IMR-90 (cell line): Measurements from ENCODE around the gene PALLD. TPM values are rescaled to one million over a fixed set of nuclear protein-coding genes. Genes with fewer than 3 reads are reported as not detected.

Experiments
- ATAC-seq: fragments of 200-7000 bp; cut with Tn5 transposase; 2 replicates; pipeline ENCODE4 v1.9.1; 2020; ENCODE audit warnings: low read depth, mild to moderate bottlenecking, moderate library complexity
- BruUV-seq: library from RNA; stranded (reverse); fragments of 400-500 nt; replicated peaks from 2 replicates; lab custom pipeline; 2021; lab: Mats Ljungman, UMichigan
- CTCF ChIA-PET: fragments of 300-600 bp; formaldehyde crosslinking; extraction: SDS; loops from one replicate; lab custom pipeline; 2021; ENCODE audit warnings: antibody characterized with exemption; lab: Yijun Ruan, JAX
- POLR2A ChIA-PET: fragments of 300-600 bp; sonication (Branson Sonifier 250); formaldehyde crosslinking; loops from one replicate; lab custom pipeline; 2022; ENCODE audit warnings: antibody characterized with exemption; ENCODE audit not compliant: unreplicated experiment; lab: Charles Lee
- DNase-seq: peaks from one replicate; pipeline ENCODE4 v3.0.0; 2013
- H2AFZ ChIP-seq: replicated peaks from 2 replicates; pipeline ENCODE3; 2013; ENCODE audit warnings: low read length, mild to moderate bottlenecking; ENCODE audit not compliant: poor library complexity
- H2AK5ac ChIP-seq: 2 replicates; pipeline ENCODE4 v1.6.1; 2013; ENCODE audit warnings: low read depth, low read length, inconsistent platforms
- H2AK9ac ChIP-seq: replicated peaks from 2 replicates; pipeline ENCODE3; 2013; ENCODE audit warnings: mild to moderate bottlenecking, low read depth, low read length, moderate library complexity; ENCODE audit not compliant: poor library complexity
- H2BK120ac ChIP-seq: 2 replicates; pipeline ENCODE4 v1.6.1; 2013; ENCODE audit warnings: low read depth, low read length, inconsistent platforms
- H2BK15ac ChIP-seq: 3 replicates; pipeline ENCODE4 v1.6.1; 2013; ENCODE audit warnings: low read depth, low read length, inconsistent platforms
- H2BK20ac ChIP-seq: 2 replicates; pipeline ENCODE4 v1.6.1; 2013; ENCODE audit warnings: low read depth, mild to moderate bottlenecking, inconsistent platforms, low read length, moderate library complexity
- H2BK5ac ChIP-seq: 2 replicates; pipeline ENCODE4 v1.6.1; 2013; ENCODE audit warnings: mild to moderate bottlenecking, low read depth, low read length, inconsistent platforms; ENCODE audit not compliant: poor library complexity, severe bottlenecking
- H3K14ac ChIP-seq: replicated peaks from 2 replicates; pipeline ENCODE4 v1.6.1; 2013; ENCODE audit warnings: low read depth, low read length, inconsistent platforms
- H3K18ac ChIP-seq: 2 replicates; pipeline ENCODE4 v1.6.1; 2013; ENCODE audit warnings: low read depth, low read length, control low read depth
- H3K23ac ChIP-seq: 2 replicates; pipeline ENCODE4 v1.6.1; 2013; ENCODE audit warnings: low read depth, low read length, inconsistent platforms
- H3K27ac ChIP-seq: 2 replicates; pipeline ENCODE4 v1.5.1; 2013; ENCODE audit warnings: mild to moderate bottlenecking, control low read depth, low read length; ENCODE audit not compliant: insufficient read depth
- H3K27me3 ChIP-seq: 2 replicates; pipeline ENCODE4 v1.6.1; 2013; ENCODE audit warnings: low read length; ENCODE audit not compliant: control insufficient read depth, insufficient read depth
- H3K36me3 ChIP-seq: 2 replicates; pipeline ENCODE4 v1.6.1; 2013; ENCODE audit warnings: low read length, mixed read lengths; ENCODE audit not compliant: control insufficient read depth, insufficient read depth
- H3K4ac ChIP-seq: 2 replicates; pipeline ENCODE4 v1.6.1; 2013; ENCODE audit warnings: low read depth, low read length, inconsistent platforms
- H3K4me1 ChIP-seq: 2 replicates; pipeline ENCODE4 v1.6.1; 2013; ENCODE audit warnings: low read length, mixed read lengths; ENCODE audit not compliant: control insufficient read depth, insufficient read depth
- H3K4me2 ChIP-seq: 2 replicates; pipeline ENCODE4 v1.6.1; 2013; ENCODE audit warnings: low read depth, mild to moderate bottlenecking, control low read depth, low read length, moderate library complexity
- H3K4me3 ChIP-seq: 2 replicates; pipeline ENCODE4 v1.5.1; 2013; ENCODE audit warnings: low read depth, mild to moderate bottlenecking, control low read depth, low read length, moderate library complexity; ENCODE audit not compliant: insufficient read depth
- H3K56ac ChIP-seq: 2 replicates; pipeline ENCODE4 v1.6.1; 2013; ENCODE audit warnings: low read length, inconsistent platforms; ENCODE audit not compliant: insufficient read depth; ENCODE audit errors: extremely low read depth
- H3K79me1 ChIP-seq, 2 experiments: 2 replicates each; pipeline ENCODE4 v1.6.1; 2013; ENCODE audit warnings: low read length in 2 of 2, inconsistent platforms in 1 of 2, low read depth in 1 of 2
- H3K9ac ChIP-seq: 2 replicates; pipeline ENCODE4 v1.6.1; 2013; ENCODE audit warnings: low read depth, low read length, control low read depth
- H3K9me1 ChIP-seq: 2 replicates; pipeline ENCODE4 v1.6.1; 2013; ENCODE audit warnings: low read length, inconsistent platforms; ENCODE audit not compliant: insufficient read depth
- H3K9me3 ChIP-seq: 2 replicates; pipeline ENCODE4 v1.6.1; 2013; ENCODE audit warnings: low read length; ENCODE audit not compliant: control insufficient read depth, insufficient read depth
- H4K20me1 ChIP-seq: 2 replicates; pipeline ENCODE4 v1.6.1; 2013; ENCODE audit warnings: low read length, inconsistent platforms; ENCODE audit not compliant: insufficient read depth
- H4K5ac ChIP-seq: 2 replicates; pipeline ENCODE4 v1.6.1; 2013; ENCODE audit warnings: mild to moderate bottlenecking, low read depth, low read length, control low read depth
- H4K8ac ChIP-seq, 2 experiments: 2 replicates each; pipeline ENCODE4 v1.6.1; 2013; ENCODE audit warnings: low read depth in 2 of 2, low read length in 2 of 2, control low read depth in 1 of 2, inconsistent platforms in 1 of 2
- H4K91ac ChIP-seq: 2 replicates; pipeline ENCODE4 v1.6.1; 2013; ENCODE audit warnings: low read depth, low read length, inconsistent platforms; ENCODE audit not compliant: insufficient read depth
- CEBPB ChIP-seq: IDR thresholded peaks from 2 replicates; pipeline ENCODE4 v1.6.1; 2012; ENCODE audit warnings: low read depth, low read length, improper control_type of control experiment
- CHD1 ChIP-seq: IDR thresholded peaks from 2 replicates; pipeline ENCODE4 v1.6.1; 2012; ENCODE audit warnings: low read depth, low read length, improper control_type of control experiment
- SMC3 ChIP-seq: fragments of 150-350 bp; IDR thresholded peaks from 2 replicates; pipeline ENCODE4 v1.6.1; 2016; ENCODE audit warnings: low read depth, mild to moderate bottlenecking, antibody characterized with exemption, low read length, moderate library complexity
- WGBS, 2 experiments: methylation state at CpG; one replicate each; pipeline versions ENCODE4 v1.1.5 to v1.1.7; 2013; ENCODE audit warnings: missing lambda C conversion rate in 2 of 2; ENCODE audit not compliant: insufficient read length in 1 of 2; ENCODE audit errors: extremely low coverage in 2 of 2; 5-methylcytosine and 5-hydroxymethylcytosine counted together
- dilution Hi-C: fragments of 300-500 bp; cut with HindIII; formaldehyde crosslinking; loops from one replicate; pipeline ENCODE4 v1.14.3; 2018; ENCODE audit warnings: low sequenced_read_pairs; ENCODE audit not compliant: unreplicated experiment
- in situ Hi-C: fragments of 300-500 bp; cut with MboI; formaldehyde crosslinking; loops from 3 replicates; pipeline ENCODE4 v1.14.3; 2019; ENCODE audit warnings: low sequenced_read_pairs, inconsistent platforms, mixed read lengths
- intact Hi-C: fragments of 100-400 bp; cut with micrococcal nuclease; formaldehyde crosslinking; loops from 2 replicates; pipeline ENCODE4 v1.10.0; 2022
- polyA plus RNA-seq, 3 experiments: library from polyadenylated mRNA; depleted of rRNA; stranded (reverse); fragments of >200 nt; gene quantifications; 2 replicates each; pipeline ENCODE4 v1.2.3, GENCODE V29; 2012; ENCODE audit warnings: low replicate concordance in 1 of 3
- total RNA-seq: library from RNA; depleted of rRNA; stranded (reverse); fragments of >200 nt; gene quantifications from 2 replicates; pipeline ENCODE4 v1.2.3, GENCODE V29; 2012
- TF ChIP-seq, protein P1 (sequence below): fragments of 150-350 bp; IDR thresholded peaks from 2 replicates; pipeline ENCODE4 v1.6.1; 2017; ENCODE audit warnings: mild to moderate bottlenecking, antibody characterized with exemption, low read length, low read depth

Gene PALLD
- total and polyA plus RNA-seq, 2 of the 4 experiments (the other 2 are of a cell fraction), result 91.0 to 91.9 TPM

- no peak overlapping the region for H4K91ac ChIP-seq
- CTCF ChIA-PET, result no interaction called here
- H2AK5ac ChIP-seq, result no peak overlapping the region
- H3K9me1 ChIP-seq, result peaks cover 4% of the 10 kb centered on the region; the same call in 1 of the 2 replicates
- POLR2A ChIA-PET, result no interaction called here
- H4K8ac ChIP-seq, result no peak overlapping the region
- TF ChIP-seq SMC3 (no peak), CEBPB (peak; percentile 59), CHD1 (no peak)
- TF ChIP-seq, protein P1, sequence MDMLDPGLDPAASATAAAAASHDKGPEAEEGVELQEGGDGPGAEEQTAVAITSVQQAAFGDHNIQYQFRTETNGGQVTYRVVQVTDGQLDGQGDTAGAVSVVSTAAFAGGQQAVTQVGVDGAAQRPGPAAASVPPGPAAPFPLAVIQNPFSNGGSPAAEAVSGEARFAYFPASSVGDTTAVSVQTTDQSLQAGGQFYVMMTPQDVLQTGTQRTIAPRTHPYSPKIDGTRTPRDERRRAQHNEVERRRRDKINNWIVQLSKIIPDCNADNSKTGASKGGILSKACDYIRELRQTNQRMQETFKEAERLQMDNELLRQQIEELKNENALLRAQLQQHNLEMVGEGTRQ, result no peak
- H3K9me3 ChIP-seq, result no peaks in the 10 kb centered on the region
- H2AFZ ChIP-seq, result no peak overlapping the region
- H2BK5ac ChIP-seq, result no peak overlapping the region
- H3K4me3 ChIP-seq, result no peak overlapping the region
- H3K79me1 ChIP-seq, result no peaks in the 10 kb centered on the region
- H4K5ac ChIP-seq, result no peak overlapping the region
- H3K14ac ChIP-seq, result no peak overlapping the region
- dilution Hi-C loops (no loop called here), in situ Hi-C loops (no loop called here), intact Hi-C loops (no loop called here)
- H2BK15ac ChIP-seq, result no peak overlapping the region; the same call in 2 of the 3 replicates
- H2BK120ac ChIP-seq, result no peak overlapping the region
- H3K27me3 ChIP-seq, result no peaks in the 10 kb centered on the region
- H4K20me1 ChIP-seq, result no peaks in the 10 kb centered on the region
- H3K9ac ChIP-seq, result no peak overlapping the region
- no peak overlapping the region for H3K56ac ChIP-seq
- H3K4me1 ChIP-seq, result peaks cover 6% of the 10 kb centered on the region; the same call in 1 of the 2 replicates
- no TSS peak for BruUV-seq
- no peak overlapping the region for H3K27ac ChIP-seq
- 0 out of 2 replicates have a peak overlapping the region, but pooled peaks have one; percentile 62 for H2BK20ac ChIP-seq
- no peak for DNase-seq
- no peak overlapping the region for H3K4ac ChIP-seq
- no peak overlapping the region for H2AK9ac ChIP-seq
- H3K36me3 ChIP-seq, result no peaks in the 10 kb centered on the region
- ATAC-seq, result no peak
- no CpG with 5 or more reads among the region's 5 CpGs for WGBS, 2 experiments
- no peak overlapping the region for H3K4me2 ChIP-seq
- no peak overlapping the region for H3K18ac ChIP-seq
- H3K23ac ChIP-seq, result no peak overlapping the region
Measured at GRCh38 chr4:168535689-168536088, 38.8 kb downstream of the PALLD start.
